NCI-H82 (cell line): Measurements from ENCODE around the gene EYS.
"Not testable (repeated sequence)": the region's sequence is repeated elsewhere in the genome, so short reads cannot be mapped to it uniquely, and the experiment has no call there.

Experiments
- DNase-seq: peaks from one replicate; lab custom pipeline; 2025; lab: John Stamatoyannopoulos, UW

EYS gene

GRCh38 chr6:63953336-63954021 lies 1753.5 kb downstream of the EYS start:
- not testable (repeated sequence) for DNase-seq

GRCh38 chr6:63947792-63948529 lies 1759.1 kb downstream of the EYS start:
- DNase-seq: no peak

GRCh38 chr6:63945987-63946386 lies 1761.0 kb downstream of the EYS start:
- DNase-seq: no peak

GRCh38 chr6:63943826-63944225 lies 1763.2 kb downstream of the EYS start:
- no peak for DNase-seq

GRCh38 chr6:63941747-63942470 lies 1765.1 kb downstream of the EYS start:
- DNase-seq: no peak

- DNase-seq: no peak
Observed at GRCh38 chr6:63940056-63940455, 1767.0 kb downstream of the EYS start.

GRCh38 chr6:63936399-63936798 lies 1770.6 kb downstream of the EYS start:
- DNase-seq: no peak

- DNase-seq: no peak
Observed at GRCh38 chr6:63935732-63936131, 1771.3 kb downstream of the EYS start.

- DNase-seq: not testable (repeated sequence)
Observed at GRCh38 chr6:63933948-63934347, 1773.1 kb downstream of the EYS start.

GRCh38 chr6:63930848-63931247 lies 1776.2 kb downstream of the EYS start:
- no peak for DNase-seq

GRCh38 chr6:63929111-63929510 lies 1777.9 kb downstream of the EYS start:
- DNase-seq: no peak

GRCh38 chr6:63928613-63929012 lies 1778.4 kb downstream of the EYS start:
- DNase-seq: peak; percentile 46

- DNase-seq: no peak
Observed at GRCh38 chr6:63926950-63927927, 1779.8 kb downstream of the EYS start.

- no peak for DNase-seq
Observed at GRCh38 chr6:63926258-63926780, 1780.7 kb downstream of the EYS start.

- peak; percentile 41 for DNase-seq
Observed at GRCh38 chr6:63923139-63923739, 1783.8 kb downstream of the EYS start.

GRCh38 chr6:63919556-63920110 lies 1787.4 kb downstream of the EYS start:
- no peak for DNase-seq

GRCh38 chr6:63912887-63913286 lies 1794.1 kb downstream of the EYS start:
- no peak for DNase-seq

- DNase-seq: no peak
Observed at GRCh38 chr6:63910863-63911551, 1796.0 kb downstream of the EYS start.

GRCh38 chr6:63904650-63905248 lies 1802.3 kb downstream of the EYS start:
- DNase-seq: no peak

GRCh38 chr6:63899550-63899949 lies 1807.5 kb downstream of the EYS start:
- DNase-seq: no peak
